COLO668 (cell line): ENCODE data around the gene PAPOLA.
"Not testable (repeated sequence)": the region's sequence is repeated elsewhere in the genome, so short reads cannot be mapped to it uniquely, and the experiment has no call there.

Source experiments
- DNase-seq: peaks from one replicate; lab custom pipeline; 2025; ENCODE audit not compliant: unreplicated experiment; lab: John Stamatoyannopoulos, UW

Gene PAPOLA

GRCh38 chr14:96502621-96503305 is 581 bp downstream of the PAPOLA start:
- DNase-seq, result peak; percentile 70

- DNase-seq, result no peak
Measured at GRCh38 chr14:96503306-96503679, 1.1 kb downstream of the PAPOLA start.

GRCh38 chr14:96504353-96504752 is 2.2 kb downstream of the PAPOLA start:
- DNase-seq, result not testable (repeated sequence)

- DNase-seq, result no peak
Measured at GRCh38 chr14:96507723-96508122, 5.5 kb downstream of the PAPOLA start.

GRCh38 chr14:96508900-96509299 is 6.7 kb downstream of the PAPOLA start:
- DNase-seq, result no peak

GRCh38 chr14:96509457-96510090 is 7.4 kb downstream of the PAPOLA start:
- DNase-seq, result no peak

GRCh38 chr14:96511146-96511545 is 9.0 kb downstream of the PAPOLA start:
- no peak for DNase-seq

GRCh38 chr14:96511667-96512066 is 9.5 kb downstream of the PAPOLA start:
- no peak for DNase-seq

GRCh38 chr14:96512122-96512521 is 9.9 kb downstream of the PAPOLA start:
- no peak for DNase-seq

- DNase-seq, result no peak
Measured at GRCh38 chr14:96512602-96513397, 10.6 kb downstream of the PAPOLA start.

- DNase-seq, result no peak
Measured at GRCh38 chr14:96514694-96515093, 12.5 kb downstream of the PAPOLA start.

- no peak for DNase-seq
Measured at GRCh38 chr14:96515731-96516130, 13.5 kb downstream of the PAPOLA start.

- DNase-seq, result no peak
Measured at GRCh38 chr14:96516351-96516750, 14.2 kb downstream of the PAPOLA start.

GRCh38 chr14:96519970-96520369 is 17.8 kb downstream of the PAPOLA start:
- no peak for DNase-seq

- DNase-seq, result no peak
Measured at GRCh38 chr14:96525452-96525851, 23.3 kb downstream of the PAPOLA start.

- no peak for DNase-seq
Measured at GRCh38 chr14:96532632-96533031, 30.4 kb downstream of the PAPOLA start.

GRCh38 chr14:96536807-96537206 is 34.6 kb downstream of the PAPOLA start:
- no peak for DNase-seq

GRCh38 chr14:96538097-96538989 is 36.2 kb downstream of the PAPOLA start:
- DNase-seq, result no peak

GRCh38 chr14:96538990-96539317 is 36.8 kb downstream of the PAPOLA start:
- no peak for DNase-seq

GRCh38 chr14:96554315-96554910 is 52.2 kb downstream of the PAPOLA start:
- no peak for DNase-seq

GRCh38 chr14:96559571-96559970 is 57.4 kb downstream of the PAPOLA start:
- DNase-seq, result no peak
